ENCODE measurements around the gene ZC3H4.

Gene ZC3H4

GRCh38 chr19:47020992-47021496 is 92.5 kb downstream of the ZC3H4 start:
- no peak for DNase-seq (ENCODE audit: low read depth)

DNA sequence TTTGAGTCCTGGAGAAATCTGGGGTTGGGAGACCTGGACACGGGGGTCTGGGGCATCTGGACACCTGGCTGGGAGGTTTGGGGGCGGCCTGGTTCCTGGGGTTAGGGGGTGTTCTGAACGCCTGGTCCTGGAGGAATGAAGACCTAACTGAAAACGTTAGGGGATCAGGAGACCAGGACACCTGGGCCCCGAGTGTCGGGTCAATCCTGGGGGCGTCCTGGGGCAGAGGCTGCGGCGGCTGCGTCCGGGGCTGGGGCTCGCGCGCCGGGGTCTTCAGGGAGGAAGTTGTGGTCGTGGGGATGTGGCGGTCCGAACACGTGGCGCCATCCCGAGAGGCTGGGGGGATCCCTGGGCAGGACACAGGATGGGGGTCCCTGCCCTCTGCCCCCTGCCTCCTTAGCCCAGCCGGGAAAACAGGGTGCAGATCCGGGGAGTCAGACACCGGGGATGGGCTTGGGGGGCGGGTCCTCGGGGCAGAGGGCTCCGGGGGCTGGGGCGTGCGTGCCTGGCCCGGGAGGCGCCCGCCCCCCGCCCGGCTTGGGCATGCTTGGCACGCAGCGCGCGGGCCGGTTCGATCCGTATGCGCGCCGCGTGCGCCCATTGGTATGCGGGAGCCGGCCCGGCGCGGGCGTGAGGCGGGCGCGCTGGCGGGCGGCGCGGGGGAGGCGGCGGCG is 93.3 kb downstream of the ZC3H4 start:
- no peak for DNase-seq (ENCODE audit: low read depth)

DNA sequence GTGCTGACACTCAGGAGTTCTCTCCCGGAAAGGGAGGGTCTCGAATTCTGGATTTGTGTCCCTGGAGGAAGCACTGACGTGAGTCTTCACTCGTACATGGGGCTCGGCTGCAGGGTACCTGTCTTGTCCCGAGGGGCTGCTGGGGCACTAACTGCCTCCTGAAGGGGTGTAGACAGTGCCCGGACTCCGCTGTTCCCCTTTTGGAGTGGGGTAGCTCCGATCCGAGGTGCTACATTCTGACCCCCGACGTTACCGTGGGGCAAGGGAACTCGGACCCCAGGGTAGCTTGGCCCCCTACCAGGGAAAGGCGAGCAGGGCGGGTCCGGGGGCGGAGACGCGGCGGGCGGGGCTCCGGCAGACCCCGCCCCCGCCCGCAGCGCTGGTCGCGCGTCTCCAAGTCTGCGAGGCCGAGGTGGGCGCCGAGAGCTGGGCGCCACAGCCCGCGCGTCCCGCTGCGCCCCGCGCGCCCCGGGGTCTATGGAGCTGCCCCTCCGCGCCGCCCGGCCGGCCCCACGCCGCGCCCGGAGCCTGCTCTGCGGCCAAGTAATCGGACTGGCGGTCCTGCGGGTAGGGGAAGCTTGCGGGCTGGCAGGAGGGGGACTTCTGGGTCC is 94.0 kb downstream of the ZC3H4 start, which contains the start of gene NPAS1:
TSS of gene NPAS1 (plus strand) at position 407 of the 611 bp plus-strand sequence. CDS start 1,211 bp downstream, outside the sequence.
- no peak for DNase-seq (ENCODE audit: low read depth)

DNA sequence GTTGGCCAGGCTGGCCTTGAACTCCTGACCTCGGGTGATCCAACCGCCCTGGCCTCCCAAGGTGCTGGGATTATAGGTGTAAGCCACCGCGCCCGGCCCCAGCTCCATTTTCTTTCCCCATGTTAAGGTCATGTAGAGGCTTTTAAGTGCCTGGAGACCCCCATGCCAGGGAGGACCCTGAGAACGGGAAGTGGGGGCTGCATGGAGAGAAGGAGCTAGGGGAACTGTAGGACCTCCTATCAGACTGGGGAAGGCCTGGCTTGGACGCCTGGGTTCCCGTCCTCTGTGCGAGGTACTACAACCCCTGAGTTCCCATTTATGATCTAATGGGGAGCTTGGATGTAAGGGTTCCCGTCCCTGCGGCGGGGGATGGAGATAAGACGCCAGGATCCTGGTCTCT is 94.7 kb downstream of the ZC3H4 start:
- no peak for DNase-seq (ENCODE audit: low read depth)

Data from stimulated activated CD4-positive, alpha-beta T cell treated with anti-CD3 and anti-CD28 coated beads, Interleukin-2, amount 100 ng/mL, for 4 hours (primary cell).